GM10266 (cell line): ENCODE data around the gene TRMT5.
A peak's percentile ranks its signal among the peaks of the same experiment; 100 is the strongest.

ENCODE experiments used
- DNase-seq: peaks from one replicate; pipeline ENCODE4 v3.0.0; 2012; ENCODE audit errors: extremely low spot score
- TF ChIP-seq, protein P1 (sequence below): IDR thresholded peaks from 2 replicates; pipeline ENCODE4 v1.5.1; 2012; ENCODE audit warnings: mild to moderate bottlenecking, low read depth; ENCODE audit not compliant: control insufficient read depth, insufficient read depth; ENCODE audit errors: missing control alignments

The TRMT5 gene

DNA sequence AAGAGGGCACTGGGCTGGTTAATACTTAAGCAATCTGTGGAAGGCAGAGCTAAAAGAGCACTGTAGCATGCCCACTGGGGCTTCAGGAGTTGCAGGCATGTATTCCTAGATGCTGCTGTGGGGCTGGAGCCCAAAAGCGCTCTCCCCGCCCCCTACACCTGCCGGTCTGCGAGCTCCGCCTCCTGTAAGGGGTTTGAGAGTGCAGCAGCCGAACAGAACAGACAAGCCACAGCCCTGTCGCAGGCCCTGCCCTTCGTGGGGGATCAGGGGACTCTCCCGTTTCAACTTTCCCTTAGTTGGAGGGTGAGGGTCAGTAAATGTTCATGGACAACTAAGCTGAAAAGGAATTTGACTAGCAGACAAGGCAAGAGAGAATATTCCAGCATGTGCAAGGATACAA, 17.7 kb upstream of the TRMT5 start:
- no peak for DNase-seq
- TF ChIP-seq, protein P1, sequence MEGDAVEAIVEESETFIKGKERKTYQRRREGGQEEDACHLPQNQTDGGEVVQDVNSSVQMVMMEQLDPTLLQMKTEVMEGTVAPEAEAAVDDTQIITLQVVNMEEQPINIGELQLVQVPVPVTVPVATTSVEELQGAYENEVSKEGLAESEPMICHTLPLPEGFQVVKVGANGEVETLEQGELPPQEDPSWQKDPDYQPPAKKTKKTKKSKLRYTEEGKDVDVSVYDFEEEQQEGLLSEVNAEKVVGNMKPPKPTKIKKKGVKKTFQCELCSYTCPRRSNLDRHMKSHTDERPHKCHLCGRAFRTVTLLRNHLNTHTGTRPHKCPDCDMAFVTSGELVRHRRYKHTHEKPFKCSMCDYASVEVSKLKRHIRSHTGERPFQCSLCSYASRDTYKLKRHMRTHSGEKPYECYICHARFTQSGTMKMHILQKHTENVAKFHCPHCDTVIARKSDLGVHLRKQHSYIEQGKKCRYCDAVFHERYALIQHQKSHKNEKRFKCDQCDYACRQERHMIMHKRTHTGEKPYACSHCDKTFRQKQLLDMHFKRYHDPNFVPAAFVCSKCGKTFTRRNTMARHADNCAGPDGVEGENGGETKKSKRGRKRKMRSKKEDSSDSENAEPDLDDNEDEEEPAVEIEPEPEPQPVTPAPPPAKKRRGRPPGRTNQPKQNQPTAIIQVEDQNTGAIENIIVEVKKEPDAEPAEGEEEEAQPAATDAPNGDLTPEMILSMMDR: no peak

GRCh38 chr14:60989599-60989998, 8.7 kb upstream of the TRMT5 start:
- TF ChIP-seq, protein P1: no peak
- DNase-seq: no peak

DNA sequence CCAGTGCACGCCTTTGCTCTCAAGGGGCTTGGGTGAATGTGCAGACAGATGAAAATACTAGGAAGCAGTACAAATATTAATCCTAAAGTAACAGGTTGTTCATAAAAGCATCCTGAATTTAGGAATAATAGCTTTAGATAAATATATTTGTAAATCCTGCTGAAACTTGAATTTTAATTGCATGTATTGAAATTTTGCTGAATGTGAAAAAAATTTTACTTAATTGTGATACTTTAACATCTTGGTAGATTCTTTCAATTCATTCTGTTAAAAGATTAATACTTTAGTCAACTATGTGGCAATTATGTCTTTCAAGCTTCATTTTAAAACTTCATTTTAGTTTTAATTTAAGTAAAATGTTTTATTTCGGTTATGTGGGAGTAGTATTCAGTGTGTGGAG, 5.6 kb upstream of the TRMT5 start:
- no peak for DNase-seq
- TF ChIP-seq, protein P1: no peak

GRCh38 chr14:60984196-60984595, 3.3 kb upstream of the TRMT5 start:
- TF ChIP-seq, protein P1: no peak
- no peak for DNase-seq

DNA sequence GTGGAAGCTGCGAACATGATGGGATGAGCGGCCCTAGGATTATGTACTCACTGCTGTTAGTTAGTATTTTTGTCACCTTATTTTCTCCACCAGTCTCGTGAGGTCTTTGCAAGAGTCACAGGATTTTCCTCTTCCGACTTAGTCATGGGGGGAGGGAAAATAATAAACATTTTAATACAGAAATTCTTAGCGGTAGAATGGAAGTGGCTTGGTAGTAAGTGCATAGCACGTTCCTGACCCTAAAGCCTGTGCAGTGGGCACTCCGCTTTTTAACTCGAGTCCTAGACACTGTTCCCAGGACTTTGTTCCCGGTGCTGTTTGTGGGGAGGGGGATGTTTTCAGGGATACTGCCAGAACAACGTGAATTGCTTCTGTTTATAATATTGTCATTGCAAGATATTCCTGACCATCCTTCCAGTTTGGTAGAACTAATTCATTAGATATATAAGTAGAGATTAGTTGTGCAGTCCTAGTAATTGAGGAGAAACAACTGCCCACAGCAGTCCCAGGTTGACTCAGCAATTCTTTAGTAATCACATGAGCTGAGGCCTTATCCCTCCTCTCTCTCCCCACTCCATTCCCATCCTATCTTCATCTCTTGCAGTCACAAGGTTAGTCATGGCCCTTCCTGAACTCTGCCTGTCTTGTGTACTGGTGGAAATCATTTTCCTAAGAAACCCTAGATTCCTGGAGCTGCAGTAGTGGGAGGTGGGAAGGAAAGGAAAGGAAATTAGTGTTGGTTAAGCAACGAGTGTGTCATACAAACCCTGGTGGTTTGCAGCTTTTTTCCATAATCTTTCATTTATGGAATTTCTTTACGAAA, 965 bp upstream of the TRMT5 start:
- peak; percentile 17 for DNase-seq
- TF ChIP-seq, protein P1: no peak

DNA sequence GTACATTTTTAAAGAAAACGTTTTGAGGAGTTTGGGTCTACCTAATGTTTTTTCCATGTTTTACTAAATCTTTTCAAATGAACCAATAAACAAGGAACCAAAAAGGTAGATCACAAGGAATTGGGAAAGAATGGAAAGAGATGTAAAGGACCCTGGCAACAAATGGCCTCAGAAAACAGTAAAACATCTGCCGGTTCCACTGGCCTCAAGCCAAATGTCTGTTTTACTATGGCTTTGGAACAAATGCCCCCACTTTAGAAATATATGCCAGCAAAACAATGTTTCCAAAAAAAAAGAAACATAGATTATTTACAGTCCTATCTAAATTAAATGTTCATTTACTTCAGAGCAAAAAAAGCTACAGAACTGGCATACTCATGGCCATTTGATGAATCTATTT, 3.0 kb downstream of the TRMT5 start:
- TF ChIP-seq, protein P1: no peak
- no peak for DNase-seq

- TF ChIP-seq, protein P1: no peak
- DNase-seq: no peak
Measured at GRCh38 chr14:60975551-60975950, 5.3 kb downstream of the TRMT5 start.
